Peyer's patch (tissue), 4 donors: Measurements from ENCODE around the gene LRRK1.

Experiments
- POLR2A ChIP-seq, 2 donors: fragments of 450-650 bp; IDR thresholded peaks; one replicate each; pipeline ENCODE4 v1.5.1; 2017; ENCODE audit warnings: antibody characterized with exemption in 2 of 2, mild to moderate bottlenecking in 2 of 2, moderate library complexity in 2 of 2
- TF ChIP-seq, protein P1 (sequence below), 6 experiments: fragments of 450-650 bp in 4 of 6; fragments of 200-600 bp in 2 of 6; sonication (generic) in 1 of 6; IDR thresholded peaks; one replicate each; pipeline ENCODE4 v1.5.1; 2017 to 2019; ENCODE audit warnings: antibody characterized with exemption in 6 of 6, mild to moderate bottlenecking in 3 of 6, moderate library complexity in 1 of 6

DNA sequence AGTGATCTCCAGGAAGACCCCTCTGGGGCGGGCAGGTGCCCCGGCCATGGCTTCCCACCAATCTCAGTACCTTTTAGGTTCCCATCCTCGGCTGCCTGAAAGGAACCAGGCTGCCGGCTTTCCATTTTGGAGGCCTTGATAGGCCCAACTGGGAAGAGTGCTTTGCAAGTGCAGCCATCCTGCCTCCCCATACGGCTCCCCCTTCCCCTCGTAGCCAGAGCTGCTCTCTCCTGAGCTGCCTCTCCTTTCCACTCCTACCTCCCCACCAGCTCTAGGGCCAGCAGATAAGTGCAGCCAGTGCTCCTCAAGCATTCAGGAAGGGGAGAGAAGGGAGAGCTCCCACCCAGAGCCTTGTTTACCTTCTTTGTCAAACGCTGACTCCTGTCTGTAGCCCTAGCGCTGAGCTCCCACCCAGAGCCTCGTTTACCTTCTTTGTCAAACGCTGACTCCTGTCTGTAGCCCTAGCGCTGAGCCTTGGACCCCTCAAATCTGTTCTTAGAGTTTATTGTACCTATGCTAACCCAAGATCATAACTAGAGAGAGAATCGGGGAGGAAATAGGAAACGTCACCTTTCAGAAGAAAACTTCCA is 133.0 kb downstream of the LRRK1 start:
- no peak for TF ChIP-seq POLR2A (IDR thresholded peaks at IDR 0.05)
- TF ChIP-seq, protein P1, sequence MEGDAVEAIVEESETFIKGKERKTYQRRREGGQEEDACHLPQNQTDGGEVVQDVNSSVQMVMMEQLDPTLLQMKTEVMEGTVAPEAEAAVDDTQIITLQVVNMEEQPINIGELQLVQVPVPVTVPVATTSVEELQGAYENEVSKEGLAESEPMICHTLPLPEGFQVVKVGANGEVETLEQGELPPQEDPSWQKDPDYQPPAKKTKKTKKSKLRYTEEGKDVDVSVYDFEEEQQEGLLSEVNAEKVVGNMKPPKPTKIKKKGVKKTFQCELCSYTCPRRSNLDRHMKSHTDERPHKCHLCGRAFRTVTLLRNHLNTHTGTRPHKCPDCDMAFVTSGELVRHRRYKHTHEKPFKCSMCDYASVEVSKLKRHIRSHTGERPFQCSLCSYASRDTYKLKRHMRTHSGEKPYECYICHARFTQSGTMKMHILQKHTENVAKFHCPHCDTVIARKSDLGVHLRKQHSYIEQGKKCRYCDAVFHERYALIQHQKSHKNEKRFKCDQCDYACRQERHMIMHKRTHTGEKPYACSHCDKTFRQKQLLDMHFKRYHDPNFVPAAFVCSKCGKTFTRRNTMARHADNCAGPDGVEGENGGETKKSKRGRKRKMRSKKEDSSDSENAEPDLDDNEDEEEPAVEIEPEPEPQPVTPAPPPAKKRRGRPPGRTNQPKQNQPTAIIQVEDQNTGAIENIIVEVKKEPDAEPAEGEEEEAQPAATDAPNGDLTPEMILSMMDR (IDR thresholded peaks at IDR 0.05) = no peak
